ENCODE results near the gene STX11. TPM values are rescaled to one million over a fixed set of nuclear protein-coding genes. Genes with fewer than 3 reads are reported as not detected.
"Not testable (repeated sequence)": the region's sequence is repeated elsewhere in the genome, so short reads cannot be mapped to it uniquely, and the experiment has no call there.

Gene STX11
- not detected in 2 replicates for total RNA-seq (2014; rRNA removed; shearing (Covaris generic))

- DNase-seq (ENCODE audit: low spot score), result no peak
These were observed at the start of gene STX11 for GRCh38 chr6:144149894-144150709. STX11 (plus strand) TSS chr6:144150517; CDS start chr6:144186628, 36,111 bp downstream.

- DNase-seq (ENCODE audit: low spot score), result no peak
These were observed 47.2 kb upstream of the STX11 start for GRCh38 chr6:144103026-144103563.

GRCh38 chr6:144104488-144104887 lies 45.8 kb upstream of the STX11 start:
- DNase-seq (ENCODE audit: low spot score), result no peak

- DNase-seq (ENCODE audit: low spot score), result peak; percentile 73
These were observed 45.3 kb upstream of the STX11 start for GRCh38 chr6:144104898-144105487.

GRCh38 chr6:144106206-144106605 lies 44.1 kb upstream of the STX11 start:
- no peak for DNase-seq (ENCODE audit: low spot score)

- DNase-seq (ENCODE audit: low spot score), result no peak
These were observed 40.1 kb upstream of the STX11 start for GRCh38 chr6:144110210-144110609.

GRCh38 chr6:144113366-144113765 lies 37.0 kb upstream of the STX11 start:
- DNase-seq (ENCODE audit: low spot score), result no peak

- no peak for DNase-seq (ENCODE audit: low spot score)
These were observed 35.1 kb upstream of the STX11 start for GRCh38 chr6:144115219-144115618.

GRCh38 chr6:144119376-144119775 lies 30.9 kb upstream of the STX11 start:
- DNase-seq (ENCODE audit: low spot score), result no peak

GRCh38 chr6:144122861-144123260 lies 27.5 kb upstream of the STX11 start:
- no peak for DNase-seq (ENCODE audit: low spot score)

GRCh38 chr6:144123421-144123820 lies 26.9 kb upstream of the STX11 start:
- DNase-seq (ENCODE audit: low spot score), result no peak

GRCh38 chr6:144123836-144124235 lies 26.5 kb upstream of the STX11 start:
- no peak for DNase-seq (ENCODE audit: low spot score)

- DNase-seq (ENCODE audit: low spot score), result no peak
These were observed 23.2 kb upstream of the STX11 start for GRCh38 chr6:144127097-144127496.

GRCh38 chr6:144129469-144129868 lies 20.8 kb upstream of the STX11 start:
- no peak for DNase-seq (ENCODE audit: low spot score)

- DNase-seq (ENCODE audit: low spot score), result peak; percentile 18
These were observed 19.0 kb upstream of the STX11 start for GRCh38 chr6:144131248-144131709.

- not testable (repeated sequence) for DNase-seq (ENCODE audit: low spot score)
These were observed 18.1 kb upstream of the STX11 start for GRCh38 chr6:144132167-144132690.

- no peak for DNase-seq (ENCODE audit: low spot score)
These were observed 17.0 kb upstream of the STX11 start for GRCh38 chr6:144133225-144133821.

GRCh38 chr6:144134176-144134575 lies 16.1 kb upstream of the STX11 start:
- no peak for DNase-seq (ENCODE audit: low spot score)

GRCh38 chr6:144134737-144135136 lies 15.6 kb upstream of the STX11 start:
- no peak for DNase-seq (ENCODE audit: low spot score)

- no peak for DNase-seq (ENCODE audit: low spot score)
These were observed 11.8 kb upstream of the STX11 start for GRCh38 chr6:144138542-144138941.

GRCh38 chr6:144139817-144140216 lies 10.5 kb upstream of the STX11 start:
- DNase-seq (ENCODE audit: low spot score), result no peak

- DNase-seq (ENCODE audit: low spot score), result no peak
These were observed 9.4 kb upstream of the STX11 start for GRCh38 chr6:144140867-144141266.

All from HT-29 (cell line).